LNCaP clone FGC (cell line): ENCODE results near the gene ZCWPW1.
"Not testable (repeated sequence)": the region's sequence is repeated elsewhere in the genome, so short reads cannot be mapped to it uniquely, and the experiment has no call there.

Source experiments
- DNase-seq: peaks from one replicate; pipeline ENCODE4 v3.0.0-alpha.2; 2011; ENCODE audit warnings: low read depth
- H3K4me3 ChIP-seq: 2 replicates; pipeline ENCODE4 v1.5.1; 2011; ENCODE audit warnings: mild to moderate bottlenecking, low read depth, low read length, control low read depth
- TF ChIP-seq, protein P1 (sequence below): IDR thresholded peaks from 2 replicates; pipeline ENCODE4 v1.5.1; 2012; ENCODE audit warnings: mild to moderate bottlenecking; ENCODE audit not compliant: control insufficient read depth, insufficient read depth; ENCODE audit errors: extremely low read depth

ZCWPW1 gene

DNA sequence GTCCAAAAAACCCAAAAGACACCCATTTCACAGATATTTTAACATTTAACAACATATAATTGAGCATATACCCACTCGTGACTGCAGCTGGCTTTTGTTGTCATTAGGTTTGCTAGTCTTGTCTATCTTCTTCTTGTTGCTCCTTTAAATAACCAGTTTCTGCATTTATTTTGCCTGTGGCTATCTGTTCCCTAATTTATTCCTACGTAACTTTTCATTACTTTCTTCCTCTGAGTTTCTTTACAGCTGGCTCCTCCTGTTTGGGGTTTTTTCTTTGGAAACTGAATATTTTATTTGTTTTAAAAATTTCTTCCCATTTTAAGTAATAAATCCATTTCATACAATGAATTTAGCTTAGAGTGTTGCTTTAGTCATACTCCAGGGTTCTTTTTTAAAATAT is 40.8 kb downstream of the ZCWPW1 start:
- TF ChIP-seq, protein P1, sequence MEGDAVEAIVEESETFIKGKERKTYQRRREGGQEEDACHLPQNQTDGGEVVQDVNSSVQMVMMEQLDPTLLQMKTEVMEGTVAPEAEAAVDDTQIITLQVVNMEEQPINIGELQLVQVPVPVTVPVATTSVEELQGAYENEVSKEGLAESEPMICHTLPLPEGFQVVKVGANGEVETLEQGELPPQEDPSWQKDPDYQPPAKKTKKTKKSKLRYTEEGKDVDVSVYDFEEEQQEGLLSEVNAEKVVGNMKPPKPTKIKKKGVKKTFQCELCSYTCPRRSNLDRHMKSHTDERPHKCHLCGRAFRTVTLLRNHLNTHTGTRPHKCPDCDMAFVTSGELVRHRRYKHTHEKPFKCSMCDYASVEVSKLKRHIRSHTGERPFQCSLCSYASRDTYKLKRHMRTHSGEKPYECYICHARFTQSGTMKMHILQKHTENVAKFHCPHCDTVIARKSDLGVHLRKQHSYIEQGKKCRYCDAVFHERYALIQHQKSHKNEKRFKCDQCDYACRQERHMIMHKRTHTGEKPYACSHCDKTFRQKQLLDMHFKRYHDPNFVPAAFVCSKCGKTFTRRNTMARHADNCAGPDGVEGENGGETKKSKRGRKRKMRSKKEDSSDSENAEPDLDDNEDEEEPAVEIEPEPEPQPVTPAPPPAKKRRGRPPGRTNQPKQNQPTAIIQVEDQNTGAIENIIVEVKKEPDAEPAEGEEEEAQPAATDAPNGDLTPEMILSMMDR = no peak
- no peak for DNase-seq
- no peak overlapping the region for H3K4me3 ChIP-seq

DNA sequence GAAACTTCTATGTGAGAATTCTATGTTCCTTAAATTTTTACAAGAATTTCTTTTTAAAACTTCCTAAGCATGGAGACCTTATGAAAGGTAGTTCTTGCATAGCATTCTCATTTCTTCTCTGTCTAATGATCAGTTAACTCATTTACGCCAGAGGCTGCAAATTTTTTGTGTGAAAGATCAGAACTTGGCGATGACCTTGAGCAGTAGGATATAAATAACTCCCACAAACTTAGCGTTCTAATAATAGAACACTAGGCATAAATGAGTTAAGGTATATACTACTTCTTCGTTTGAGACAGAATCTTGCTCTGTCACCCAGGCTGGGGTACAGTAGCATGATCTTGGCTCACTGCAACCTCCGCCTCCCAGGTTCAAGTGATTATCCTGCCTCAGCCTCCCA is 41.6 kb downstream of the ZCWPW1 start:
- TF ChIP-seq, protein P1 = no peak
- H3K4me3 ChIP-seq = no peak overlapping the region
- DNase-seq = no peak

DNA sequence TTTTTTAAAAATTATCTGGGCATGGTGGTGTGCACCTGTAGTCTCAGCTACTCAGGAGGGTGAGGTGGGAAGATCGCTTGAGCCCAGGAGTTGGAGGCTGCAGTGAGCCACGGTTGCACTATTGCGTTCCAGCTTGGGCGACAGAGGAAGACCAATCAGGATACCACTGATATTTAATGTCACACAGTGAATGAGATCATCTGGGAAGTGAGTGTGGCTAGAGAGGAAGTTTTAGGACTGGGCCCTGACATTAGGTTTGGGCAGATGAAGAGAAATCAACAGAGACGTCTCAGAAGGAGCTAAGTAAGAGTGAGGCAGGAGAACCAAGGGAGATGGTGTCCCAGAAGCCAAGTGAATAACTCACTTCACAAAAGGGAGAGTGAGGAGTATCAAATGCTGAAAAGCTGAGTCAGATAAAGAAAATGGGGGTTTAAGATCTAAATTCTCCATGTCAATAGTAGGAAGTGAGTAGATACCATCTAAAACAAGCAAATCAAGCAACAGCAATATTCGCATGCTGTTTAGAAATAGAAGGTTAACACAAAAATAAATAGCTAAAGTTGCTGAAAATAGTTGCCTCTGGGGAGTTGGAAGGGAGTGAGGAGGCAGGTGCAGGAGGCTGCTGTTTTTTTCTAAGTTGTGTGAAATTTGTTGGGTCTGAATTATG is 43.7 kb downstream of the ZCWPW1 start:
- no peak overlapping the region for H3K4me3 ChIP-seq
- TF ChIP-seq, protein P1 = no peak
- DNase-seq = no peak

DNA sequence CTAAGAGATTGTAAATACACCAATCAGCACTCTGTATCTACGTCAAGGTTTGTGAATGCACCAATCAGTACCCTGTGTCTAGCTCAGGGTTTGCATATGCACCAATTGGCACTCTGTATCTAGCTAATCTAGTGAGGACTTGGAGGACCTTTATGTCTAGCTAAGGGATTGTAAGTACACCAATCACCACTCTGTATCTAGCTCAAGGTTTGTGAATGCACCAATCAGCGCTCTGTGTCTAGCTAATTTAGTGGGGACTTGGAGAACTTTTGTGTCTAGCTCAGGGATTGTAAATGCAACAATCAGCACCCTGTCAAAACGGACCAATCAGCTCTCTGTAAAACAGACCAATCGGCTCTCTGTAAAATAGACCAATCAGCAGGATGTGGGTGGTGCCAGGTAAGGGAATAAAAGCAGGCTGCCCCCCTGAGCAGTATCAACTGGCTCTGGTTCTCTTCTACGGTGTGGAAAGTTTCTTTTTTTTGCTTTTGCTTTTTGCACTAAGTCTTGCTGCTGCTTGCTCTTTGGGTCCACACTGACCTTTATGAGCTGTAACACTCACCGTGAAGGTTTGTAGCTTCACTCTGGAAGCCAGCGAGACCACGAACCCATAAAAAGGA is 46.2 kb downstream of the ZCWPW1 start:
- DNase-seq, H3K4me3 ChIP-seq: not testable (repeated sequence)

DNA sequence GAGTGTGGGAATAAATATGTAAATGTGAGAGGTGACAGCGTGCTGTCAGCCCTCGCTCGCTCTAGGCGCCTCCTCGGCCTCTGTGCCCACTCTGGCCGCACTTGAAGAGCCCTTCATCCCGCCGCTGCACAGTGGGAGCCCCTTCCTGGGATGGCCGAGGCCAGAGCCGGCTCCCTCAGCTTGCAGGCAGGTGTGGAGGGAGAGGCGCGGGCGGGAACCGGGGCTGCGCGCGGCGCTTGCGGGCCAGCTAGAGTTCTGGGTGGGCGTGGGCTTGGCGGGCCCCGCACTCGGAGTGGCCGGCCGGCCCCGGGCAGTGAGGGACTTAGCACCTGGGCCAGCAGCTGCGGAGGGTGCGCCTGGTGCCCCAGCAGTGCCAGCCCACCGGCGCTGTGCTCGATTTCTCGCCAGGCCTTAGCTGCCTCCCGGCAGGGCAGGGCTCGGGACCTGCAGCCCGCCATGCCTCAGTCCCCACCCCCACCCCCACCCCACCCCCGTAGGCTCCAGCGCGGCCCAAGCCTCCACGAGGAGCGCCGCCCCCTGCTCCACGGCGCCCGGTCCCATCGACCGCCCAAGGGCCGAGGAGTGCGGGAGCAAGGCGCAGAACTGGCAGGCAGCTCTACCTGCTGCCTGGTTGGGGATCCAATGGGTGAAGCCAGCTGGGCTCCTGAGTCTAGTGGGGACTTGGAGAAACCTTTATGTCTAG is 46.8 kb downstream of the ZCWPW1 start:
- not testable (repeated sequence) for H3K4me3 ChIP-seq, DNase-seq

DNA sequence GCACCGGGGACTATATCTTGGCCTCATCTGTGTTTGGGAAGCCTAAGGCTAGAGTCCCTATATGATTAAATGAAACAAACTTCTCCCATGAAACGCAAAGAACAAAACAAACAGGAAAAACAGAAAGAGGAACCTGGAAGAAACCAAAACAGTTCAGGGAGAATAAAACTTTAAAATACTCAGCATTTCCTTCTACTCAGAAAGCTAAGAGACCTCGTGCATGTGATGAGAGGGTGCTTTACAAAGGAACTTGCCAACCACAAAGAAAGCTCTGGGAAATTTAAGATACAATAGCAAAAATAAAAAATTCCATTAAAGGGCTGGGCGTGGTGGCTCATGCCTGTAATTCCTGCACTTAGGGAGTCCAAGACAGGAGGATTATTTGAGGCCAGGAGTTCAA is 48.3 kb downstream of the ZCWPW1 start:
- no peak overlapping the region for H3K4me3 ChIP-seq
- DNase-seq = no peak
- TF ChIP-seq, protein P1 = no peak

DNA sequence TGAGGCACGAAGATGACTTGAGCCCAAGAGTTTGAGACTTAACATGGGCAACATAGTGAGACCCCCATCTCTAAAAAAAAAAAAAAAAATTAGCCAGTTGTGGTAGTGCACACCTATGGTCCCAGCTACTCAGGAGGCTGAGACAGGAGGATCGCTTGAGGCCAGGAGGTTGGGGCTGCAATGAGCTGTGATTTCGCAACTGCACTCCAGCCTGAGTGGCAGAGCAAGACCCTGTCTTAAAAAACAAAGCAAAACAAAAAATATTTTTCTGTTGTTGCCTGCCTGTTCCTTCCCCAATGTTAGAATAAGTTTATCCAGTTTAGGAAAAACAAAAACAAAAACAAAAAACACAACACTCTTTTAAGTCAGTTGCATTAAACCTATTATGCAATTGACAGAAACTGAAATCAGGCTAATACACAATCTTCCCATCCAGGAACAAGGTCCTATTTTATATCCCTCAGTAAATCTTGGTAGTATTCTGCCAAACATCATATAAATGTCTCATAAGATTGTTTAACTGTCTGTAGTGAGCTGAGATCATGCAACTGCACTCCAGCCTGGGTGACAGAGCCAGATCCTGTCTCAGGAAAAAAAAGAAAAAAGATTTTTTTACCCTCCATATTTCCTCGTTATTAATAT is 50.3 kb downstream of the ZCWPW1 start:
- no peak overlapping the region for H3K4me3 ChIP-seq
- DNase-seq = peak; percentile 27
- TF ChIP-seq, protein P1 = no peak
